Sigmoid colon (tissue), 4 donors: ENCODE results near the gene SLC34A1.
"Not testable (repeated sequence)": the region's sequence is repeated elsewhere in the genome, so short reads cannot be mapped to it uniquely, and the experiment has no call there.

Source experiments
- CTCF ChIP-seq, 4 experiments: fragments of 450-650 bp in 3 of 4; fragments of 200-600 bp in 1 of 4; IDR thresholded peaks; one replicate each; pipeline ENCODE4 v1.5.1; 2016 to 2019; ENCODE audit warnings: antibody characterized with exemption in 4 of 4, mild to moderate bottlenecking in 3 of 4, moderate library complexity in 2 of 4
- POLR2A ChIP-seq, 2 donors: fragments of 450-650 bp; IDR thresholded peaks; one replicate each; pipeline ENCODE4 v1.6.1; 2016; ENCODE audit warnings: antibody characterized with exemption in 2 of 2, mild to moderate bottlenecking in 2 of 2, moderate library complexity in 2 of 2
- POLR2AphosphoS5 ChIP-seq, 4 donors: sonication (generic); formaldehyde crosslinking; IDR thresholded peaks; one replicate each; pipeline ENCODE4 v1.6.1; 2017; ENCODE audit warnings: antibody characterized with exemption in 4 of 4

- TF ChIP-seq CTCF, POLR2A, POLR2AphosphoS5 (IDR thresholded peaks at IDR 0.05): not testable (repeated sequence)
These were observed 41.2 kb upstream of the SLC34A1 start for GRCh38 chr5:177343000-177343399.
